Activated CD4-positive, alpha-beta T cell treated with anti-CD3 and anti-CD28 coated beads, Interleukin-2, amount 10 ng/mL, durations not matched to agents 24 days and 14 days (primary cell): ENCODE results near the gene CTNNA3. TPM values are rescaled to one million over a fixed set of nuclear protein-coding genes. Genes with fewer than 3 reads are reported as not detected.

Experiments used
- DNase-seq: peaks from one replicate; pipeline ENCODE4 v3.0.0; 2022
- H3K27ac Mint-ChIP-seq: one replicate; pipeline ENCODE4 v1.8.0; 2022; ENCODE audit warnings: mild to moderate bottlenecking, mixed read lengths
- H3K27me3 Mint-ChIP-seq: one replicate; pipeline ENCODE4 v1.8.0; 2022; ENCODE audit warnings: mixed read lengths
- H3K36me3 Mint-ChIP-seq: one replicate; pipeline ENCODE4 v1.8.0; 2022; ENCODE audit warnings: low read depth, mild to moderate bottlenecking, mixed read lengths
- H3K4me1 Mint-ChIP-seq: one replicate; pipeline ENCODE4 v1.8.0; 2021; ENCODE audit warnings: mixed read lengths
- H3K4me3 Mint-ChIP-seq: one replicate; pipeline ENCODE4 v1.8.0; 2022; ENCODE audit warnings: mild to moderate bottlenecking, moderate library complexity, mixed read lengths
- H3K9me3 Mint-ChIP-seq: one replicate; pipeline ENCODE4 v1.8.0; 2021; ENCODE audit warnings: mixed read lengths
- intact Hi-C: fragments of 100-400 bp; cut with micrococcal nuclease; formaldehyde crosslinking; loops from one replicate; pipeline ENCODE4 v1.15.1; 2023
- total RNA-seq: library from RNA; stranded (reverse); gene quantifications from 2 replicates; pipeline ENCODE4 v1.2.3, GENCODE V29; 2022

Gene CTNNA3
- total RNA-seq, 1 donor from 2014 or later, result not detected

- H3K27me3 Mint-ChIP-seq, result no peaks in the 10 kb centered on the region
- H3K27ac Mint-ChIP-seq, result no peak overlapping the region
- no peaks in the 10 kb centered on the region for H3K36me3 Mint-ChIP-seq
- H3K4me1 Mint-ChIP-seq, result no peaks in the 10 kb centered on the region
- H3K9me3 Mint-ChIP-seq, result no peaks in the 10 kb centered on the region
- DNase-seq, result no peak
- intact Hi-C loops, result no loop called here
- H3K4me3 Mint-ChIP-seq, result no peak overlapping the region
These were observed 407.1 kb downstream of the CTNNA3 start for GRCh38 chr10:67288688-67289410.

GRCh38 chr10:67284589-67284988 is 411.4 kb downstream of the CTNNA3 start:
- H3K4me3 Mint-ChIP-seq, result no peak overlapping the region
- H3K4me1 Mint-ChIP-seq, result no peaks in the 10 kb centered on the region
- no peak for DNase-seq
- H3K27me3 Mint-ChIP-seq, result no peaks in the 10 kb centered on the region
- no peaks in the 10 kb centered on the region for H3K9me3 Mint-ChIP-seq
- H3K27ac Mint-ChIP-seq, result no peak overlapping the region
- no peaks in the 10 kb centered on the region for H3K36me3 Mint-ChIP-seq
- intact Hi-C loops, result no loop called here

GRCh38 chr10:67282871-67283270 is 413.1 kb downstream of the CTNNA3 start:
- no peaks in the 10 kb centered on the region for H3K27me3 Mint-ChIP-seq
- no peaks in the 10 kb centered on the region for H3K9me3 Mint-ChIP-seq
- no peak overlapping the region for H3K4me3 Mint-ChIP-seq
- H3K27ac Mint-ChIP-seq, result no peak overlapping the region
- H3K4me1 Mint-ChIP-seq, result no peaks in the 10 kb centered on the region
- H3K36me3 Mint-ChIP-seq, result no peaks in the 10 kb centered on the region
- no peak for DNase-seq
- intact Hi-C loops, result no loop called here

DNA sequence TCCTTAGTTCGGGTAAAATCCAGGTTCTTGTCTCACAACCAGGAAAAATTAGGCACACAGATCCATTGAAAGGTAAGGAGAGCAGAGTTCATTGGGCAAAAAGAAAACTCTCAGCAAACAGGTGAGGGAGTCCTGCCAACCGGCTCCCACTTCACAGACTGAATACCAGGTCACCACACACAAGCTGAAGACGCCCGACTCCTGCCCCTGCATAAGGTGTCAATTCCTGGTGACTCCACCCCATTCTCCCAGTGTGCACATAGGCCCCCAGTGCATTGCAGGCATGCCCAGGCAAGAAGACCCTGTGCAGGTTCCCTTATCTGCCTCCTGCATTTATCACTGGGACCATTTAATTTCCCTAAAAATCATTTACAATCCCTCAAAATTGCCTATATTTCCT is 415.6 kb downstream of the CTNNA3 start:
- Mint-ChIP-seq H3K36me3 (no peaks in the 10 kb centered on the region), H3K27me3 (no peaks in the 10 kb centered on the region), H3K4me3 (no peak overlapping the region), H3K27ac (no peak overlapping the region), H3K9me3 (no peaks in the 10 kb centered on the region), H3K4me1 (no peaks in the 10 kb centered on the region)
- DNase-seq, result no peak
- intact Hi-C loops, result no loop called here

- DNase-seq, result no peak
- no peak overlapping the region for H3K27ac Mint-ChIP-seq
- H3K36me3 Mint-ChIP-seq, result no peaks in the 10 kb centered on the region
- no peak overlapping the region for H3K4me3 Mint-ChIP-seq
- H3K27me3 Mint-ChIP-seq, result no peaks in the 10 kb centered on the region
- intact Hi-C loops, result no loop called here
- no peaks in the 10 kb centered on the region for H3K4me1 Mint-ChIP-seq
- H3K9me3 Mint-ChIP-seq, result no peaks in the 10 kb centered on the region
These were observed 418.6 kb downstream of the CTNNA3 start for GRCh38 chr10:67277402-67277801.

GRCh38 chr10:67269828-67270227 is 426.2 kb downstream of the CTNNA3 start:
- no peaks in the 10 kb centered on the region for H3K27me3 Mint-ChIP-seq
- no peak for DNase-seq
- H3K4me1 Mint-ChIP-seq, result no peaks in the 10 kb centered on the region
- intact Hi-C loops, result no loop called here
- H3K4me3 Mint-ChIP-seq, result no peak overlapping the region
- H3K9me3 Mint-ChIP-seq, result no peaks in the 10 kb centered on the region
- H3K27ac Mint-ChIP-seq, result no peak overlapping the region
- no peaks in the 10 kb centered on the region for H3K36me3 Mint-ChIP-seq

GRCh38 chr10:67268146-67268545 is 427.8 kb downstream of the CTNNA3 start:
- Mint-ChIP-seq H3K4me3 (no peak overlapping the region), H3K27ac (no peak overlapping the region)

GRCh38 chr10:67262675-67263074 is 433.3 kb downstream of the CTNNA3 start:
- H3K9me3 Mint-ChIP-seq, result no peaks in the 10 kb centered on the region
- H3K36me3 Mint-ChIP-seq, result no peaks in the 10 kb centered on the region
- no peak overlapping the region for H3K4me3 Mint-ChIP-seq
- peaks cover 1% of the 10 kb centered on the region for H3K27me3 Mint-ChIP-seq
- no peak overlapping the region for H3K27ac Mint-ChIP-seq
- intact Hi-C loops, result no loop called here
- H3K4me1 Mint-ChIP-seq, result no peaks in the 10 kb centered on the region
- no peak for DNase-seq

More at GRCh38 chr10:67268146-67268545, 427.8 kb downstream of the CTNNA3 start:
- H3K36me3 Mint-ChIP-seq, result no peaks in the 10 kb centered on the region
- H3K9me3 Mint-ChIP-seq, result no peaks in the 10 kb centered on the region
- DNase-seq, result no peak
- intact Hi-C loops, result no loop called here
- H3K27me3 Mint-ChIP-seq, result peaks cover 1% of the 10 kb centered on the region
- H3K4me1 Mint-ChIP-seq, result no peaks in the 10 kb centered on the region

DNA sequence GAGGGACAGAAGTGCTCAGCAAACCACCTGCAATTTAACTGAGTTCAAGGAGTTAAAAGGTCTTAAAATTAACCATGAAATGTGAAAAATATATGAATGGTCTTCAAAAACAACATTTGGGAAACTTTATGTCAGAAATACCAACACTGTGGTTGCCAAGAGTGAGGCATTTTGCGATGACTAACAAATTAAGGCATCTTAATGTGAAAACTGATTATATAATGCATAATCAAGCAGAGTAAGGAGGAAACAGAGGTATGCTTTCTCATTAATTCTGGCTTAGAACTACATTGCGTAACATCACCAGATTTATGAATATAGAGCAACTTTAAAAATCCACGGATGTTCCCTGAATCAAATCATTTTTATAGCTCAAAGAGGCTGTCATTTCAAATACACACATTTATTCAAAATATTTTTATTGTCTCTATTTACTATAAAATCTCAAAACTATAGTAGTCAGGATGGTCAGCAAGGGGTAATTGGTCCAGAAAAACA is 434.6 kb downstream of the CTNNA3 start:
- Mint-ChIP-seq H3K27ac (no peak overlapping the region), H3K36me3 (no peaks in the 10 kb centered on the region), H3K4me3 (no peak overlapping the region), H3K4me1 (no peaks in the 10 kb centered on the region), H3K9me3 (no peaks in the 10 kb centered on the region), H3K27me3 (peaks cover 1% of the 10 kb centered on the region)
- intact Hi-C loops, result no loop called here
- no peak for DNase-seq

- intact Hi-C loops, result no loop called here
- Mint-ChIP-seq H3K4me3 (no peak overlapping the region), H3K27ac (no peak overlapping the region), H3K9me3 (no peaks in the 10 kb centered on the region), H3K36me3 (no peaks in the 10 kb centered on the region), H3K4me1 (no peaks in the 10 kb centered on the region), H3K27me3 (no peaks in the 10 kb centered on the region)
- DNase-seq, result no peak
These were observed 436.6 kb downstream of the CTNNA3 start for GRCh38 chr10:67259319-67259929.

DNA sequence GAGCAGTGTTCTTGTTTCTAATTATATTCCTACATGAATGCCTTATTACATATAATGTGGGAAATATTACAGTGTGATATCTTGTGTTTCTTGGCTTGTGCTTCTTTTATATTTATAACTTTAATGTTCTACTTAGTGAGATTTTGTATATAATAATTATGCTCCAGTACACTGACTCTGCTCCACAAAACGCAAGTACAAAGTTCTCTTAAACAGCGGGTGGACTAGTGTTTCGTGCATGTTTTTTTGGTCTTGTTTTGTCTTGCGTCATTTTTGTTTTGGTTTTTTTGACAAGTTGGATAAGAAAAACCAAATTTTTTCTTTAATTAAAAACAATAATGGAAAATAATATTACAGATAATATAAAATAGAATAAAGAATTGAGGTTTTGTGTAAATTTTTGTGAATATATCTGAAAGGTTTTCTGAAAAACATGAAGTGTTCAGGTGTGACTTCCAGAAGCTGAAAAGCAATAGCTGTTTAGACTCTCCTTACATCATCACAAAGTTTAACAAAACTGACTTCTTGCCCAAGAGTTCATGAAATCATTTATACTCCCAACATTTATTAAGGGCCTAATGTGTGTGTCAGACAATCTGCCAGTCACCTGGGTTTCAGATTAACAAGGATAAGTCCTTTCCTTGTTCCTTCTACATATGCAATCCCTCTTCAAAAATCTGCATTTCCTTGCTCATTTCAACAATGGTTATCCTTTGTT is 438.4 kb downstream of the CTNNA3 start:
- intact Hi-C loops, result no loop called here
- H3K36me3 Mint-ChIP-seq, result no peaks in the 10 kb centered on the region
- no peaks in the 10 kb centered on the region for H3K27me3 Mint-ChIP-seq
- H3K4me3 Mint-ChIP-seq, result no peak overlapping the region
- no peaks in the 10 kb centered on the region for H3K4me1 Mint-ChIP-seq
- no peak overlapping the region for H3K27ac Mint-ChIP-seq
- DNase-seq, result no peak
- H3K9me3 Mint-ChIP-seq, result no peaks in the 10 kb centered on the region

- Mint-ChIP-seq H3K27ac (no peak overlapping the region), H3K36me3 (no peaks in the 10 kb centered on the region), H3K9me3 (no peaks in the 10 kb centered on the region), H3K27me3 (no peaks in the 10 kb centered on the region), H3K4me1 (no peaks in the 10 kb centered on the region), H3K4me3 (no peak overlapping the region)
- intact Hi-C loops, result no loop called here
- DNase-seq, result no peak
These were observed 439.0 kb downstream of the CTNNA3 start for GRCh38 chr10:67257018-67257417.

GRCh38 chr10:67250686-67251085 is 445.3 kb downstream of the CTNNA3 start:
- DNase-seq, result no peak
- no peak overlapping the region for H3K4me3 Mint-ChIP-seq
- intact Hi-C loops, result no loop called here
- no peaks in the 10 kb centered on the region for H3K27me3 Mint-ChIP-seq
- H3K36me3 Mint-ChIP-seq, result no peaks in the 10 kb centered on the region
- H3K27ac Mint-ChIP-seq, result no peak overlapping the region
- H3K4me1 Mint-ChIP-seq, result no peaks in the 10 kb centered on the region
- H3K9me3 Mint-ChIP-seq, result no peaks in the 10 kb centered on the region

GRCh38 chr10:67246066-67246555 is 449.9 kb downstream of the CTNNA3 start:
- H3K9me3 Mint-ChIP-seq, result no peaks in the 10 kb centered on the region
- H3K4me1 Mint-ChIP-seq, result no peaks in the 10 kb centered on the region
- no peak overlapping the region for H3K4me3 Mint-ChIP-seq
- DNase-seq, result no peak
- no peak overlapping the region for H3K27ac Mint-ChIP-seq
- intact Hi-C loops, result no loop called here
- H3K27me3 Mint-ChIP-seq, result no peaks in the 10 kb centered on the region
- H3K36me3 Mint-ChIP-seq, result no peaks in the 10 kb centered on the region
